ENCODE data around the gene MT1H. TPM values are rescaled to one million over a fixed set of nuclear protein-coding genes. Genes with fewer than 3 reads are reported as not detected.
A peak's percentile ranks its signal among the peaks of the same experiment; 100 is the strongest.

The MT1H gene
- polyA plus RNA-seq, 1 experiment, result not detected

DNA sequence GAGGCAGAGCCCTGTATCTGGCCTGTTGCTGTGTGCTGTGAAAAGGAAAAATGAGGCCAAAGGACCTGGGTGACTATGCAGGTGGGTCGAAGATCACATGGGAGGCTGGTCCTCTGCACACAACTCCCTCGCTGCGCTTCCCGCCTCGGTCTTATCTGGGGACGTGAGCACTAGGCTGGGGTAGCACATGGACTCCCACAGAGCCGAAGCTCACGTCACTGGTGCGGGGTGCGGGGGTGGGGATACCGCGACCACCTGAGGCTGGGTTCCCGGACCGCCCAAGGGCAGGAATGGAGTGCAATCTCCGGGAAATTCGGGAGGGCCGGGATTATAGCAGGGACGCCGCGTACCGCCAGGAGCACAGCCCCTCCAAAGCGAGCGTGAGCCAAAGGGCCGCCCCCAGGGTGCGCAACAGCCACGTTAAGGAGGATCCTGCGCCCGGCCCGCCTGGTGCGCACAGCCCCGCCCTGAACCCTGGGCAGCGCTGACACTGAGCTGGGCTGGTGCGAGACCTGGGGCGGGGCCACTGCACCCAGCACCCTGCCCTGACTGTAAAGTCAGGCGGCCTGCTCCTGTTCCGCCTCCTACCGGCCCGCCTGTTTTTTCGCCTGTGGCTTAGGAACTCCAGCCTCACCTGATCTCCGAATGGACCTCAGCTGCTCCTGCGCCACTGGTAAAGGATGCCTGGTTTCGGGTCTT is 26.4 kb upstream of the MT1H start:
- ChIA-PET POLR2A (no interaction called here), CTCF (interaction anchor here (0.8 to 2.1 kb wide), 4 partner anchors 9 to 42 kb away, joined by 3 to 5 read pairs (median 4); no protein-coding TSS in a partner anchor)
- peaks cover 27% of the 10 kb centered on the region for H3K27me3 ChIP-seq (ENCODE audit: control insufficient read depth, insufficient read depth, low read length)
- peak overlapping the region; percentile 15; the same call in 1 of the 2 replicates for H3K4me3 ChIP-seq (ENCODE audit: low read depth, low read length)
- no peaks in the 10 kb centered on the region for H3K36me3 ChIP-seq (ENCODE audit: control insufficient read depth, insufficient read depth, low read length)
- TF ChIP-seq CTCF (IDR thresholded peaks at IDR 0.05; ENCODE audit: insufficient read depth, low read depth, low read length), result peak; percentile 47
- no peak for DNase-seq (ENCODE audit: low read depth)

DNA sequence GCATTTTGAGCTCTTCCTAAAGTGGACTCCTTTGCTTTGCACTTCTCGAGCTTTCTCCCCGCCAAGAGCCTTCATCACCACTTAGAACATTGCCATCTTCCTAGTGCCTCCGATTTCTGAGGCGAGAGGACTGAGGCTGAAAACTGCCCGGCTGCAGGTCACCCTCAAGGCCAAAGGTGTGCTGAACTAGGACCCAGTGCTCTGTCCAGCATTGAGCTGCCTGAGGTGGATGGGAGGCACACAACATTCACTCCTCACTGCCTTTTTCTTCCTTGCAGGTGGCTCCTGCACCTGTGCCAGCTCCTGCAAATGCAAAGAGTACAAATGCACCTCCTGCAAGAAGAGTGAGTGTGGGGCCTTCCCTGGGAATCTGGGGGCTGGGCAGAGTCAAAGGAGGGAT is 25.8 kb upstream of the MT1H start:
- H3K36me3 ChIP-seq (ENCODE audit: control insufficient read depth, insufficient read depth, low read length), result no peaks in the 10 kb centered on the region
- H3K27me3 ChIP-seq (ENCODE audit: control insufficient read depth, insufficient read depth, low read length), result peaks cover 33% of the 10 kb centered on the region
- POLR2A ChIA-PET, result no interaction called here
- no peak for DNase-seq (ENCODE audit: low read depth)
- H3K4me3 ChIP-seq (ENCODE audit: low read depth, low read length), result no peak overlapping the region
- CTCF ChIA-PET, result interaction anchor here (0.8 to 2.1 kb wide), 3 partner anchors 8 to 43 kb away, joined by 4 to 5 read pairs (median 4); no protein-coding TSS in a partner anchor
- TF ChIP-seq CTCF (IDR thresholded peaks at IDR 0.05; ENCODE audit: insufficient read depth, low read depth, low read length), result no peak

DNA sequence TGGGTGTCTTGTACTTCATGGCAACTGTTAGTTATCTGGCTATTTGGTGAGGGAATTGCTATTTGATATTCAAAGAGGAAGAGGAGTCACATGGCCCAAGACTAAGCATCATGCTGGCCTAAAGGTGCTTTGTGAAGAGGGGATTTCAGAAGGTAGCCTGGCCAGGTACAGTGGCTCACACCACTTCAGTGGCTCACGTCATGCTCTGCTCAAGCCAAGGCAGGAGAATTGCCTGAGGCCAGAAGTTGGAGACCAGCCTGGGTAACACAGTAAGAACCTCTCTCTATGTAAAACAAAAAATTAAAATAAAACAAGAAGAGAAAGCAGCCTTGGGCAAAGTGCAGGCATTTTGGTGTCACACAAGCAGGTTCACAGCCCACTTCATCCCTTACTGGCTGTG is 24.3 kb upstream of the MT1H start:
- CTCF ChIA-PET, result no interaction called here
- TF ChIP-seq CTCF (IDR thresholded peaks at IDR 0.05; ENCODE audit: insufficient read depth, low read depth, low read length), result no peak
- POLR2A ChIA-PET, result no interaction called here
- Histone ChIP-seq H3K4me3 (ENCODE audit: low read depth, low read length) (no peak overlapping the region), H3K27me3 (ENCODE audit: control insufficient read depth, insufficient read depth, low read length) (peaks cover 38% of the 10 kb centered on the region), H3K36me3 (ENCODE audit: control insufficient read depth, insufficient read depth, low read length) (no peaks in the 10 kb centered on the region)
- no peak for DNase-seq (ENCODE audit: low read depth)

GRCh38 chr16:56645838-56646237 is 23.8 kb upstream of the MT1H start:
- ChIA-PET POLR2A (no interaction called here), CTCF (no interaction called here)
- no peak overlapping the region for H3K4me3 ChIP-seq (ENCODE audit: low read depth, low read length)
- DNase-seq (ENCODE audit: low read depth), result no peak
- H3K36me3 ChIP-seq (ENCODE audit: control insufficient read depth, insufficient read depth, low read length), result no peaks in the 10 kb centered on the region
- peaks cover 38% of the 10 kb centered on the region for H3K27me3 ChIP-seq (ENCODE audit: control insufficient read depth, insufficient read depth, low read length)
- no peak for TF ChIP-seq CTCF (IDR thresholded peaks at IDR 0.05; ENCODE audit: insufficient read depth, low read depth, low read length)

GRCh38 chr16:56647641-56648431 is 21.8 kb upstream of the MT1H start:
- no peak for TF ChIP-seq CTCF (IDR thresholded peaks at IDR 0.05; ENCODE audit: insufficient read depth, low read depth, low read length)
- no peak overlapping the region for H3K4me3 ChIP-seq (ENCODE audit: low read depth, low read length)
- POLR2A ChIA-PET, result no interaction called here
- DNase-seq (ENCODE audit: low read depth), result no peak
- no peaks in the 10 kb centered on the region for H3K36me3 ChIP-seq (ENCODE audit: control insufficient read depth, insufficient read depth, low read length)
- CTCF ChIA-PET, result interaction anchor here (0.7 kb wide), 1 partner anchor 28 kb away, joined by 3 read pairs; no protein-coding TSS in a partner anchor
- H3K27me3 ChIP-seq (ENCODE audit: control insufficient read depth, insufficient read depth, low read length), result peaks cover 52% of the 10 kb centered on the region
